Parathyroid adenoma (tissue), 2 donors: ENCODE measurements around the gene ATG3.
"Not testable (repeated sequence)": the region's sequence is repeated elsewhere in the genome, so short reads cannot be mapped to it uniquely, and the experiment has no call there.

Source experiments
- H2AFZ ChIP-seq: fragments of 300-600 bp; sonication (generic); one replicate; pipeline ENCODE4 v1.7.0; 2017; ENCODE audit warnings: antibody characterized with exemption, mild to moderate bottlenecking
- H3K27ac ChIP-seq: fragments of 300-600 bp; sonication (generic); one replicate; pipeline ENCODE4 v1.7.0; 2017
- H3K27me3 ChIP-seq: fragments of 300-600 bp; sonication (generic); one replicate; pipeline ENCODE4 v1.7.0; 2017; ENCODE audit warnings: low read length; ENCODE audit not compliant: control insufficient read depth, insufficient read depth
- H3K36me3 ChIP-seq: fragments of 300-600 bp; sonication (generic); one replicate; pipeline ENCODE4 v1.7.0; 2017; ENCODE audit warnings: low read length; ENCODE audit not compliant: control insufficient read depth, insufficient read depth
- H3K4me1 ChIP-seq: fragments of 300-600 bp; sonication (generic); one replicate; pipeline ENCODE4 v1.7.0; 2017; ENCODE audit warnings: control low read depth
- H3K4me2 ChIP-seq: fragments of 300-600 bp; sonication (generic); one replicate; pipeline ENCODE4 v1.7.0; 2017; ENCODE audit warnings: low read length
- H3K4me3 ChIP-seq: fragments of 300-600 bp; sonication (generic); one replicate; pipeline ENCODE4 v1.7.0; 2017; ENCODE audit warnings: low read depth, low read length
- H3K79me2 ChIP-seq: fragments of 300-600 bp; sonication (generic); one replicate; pipeline ENCODE4 v1.7.0; 2017; ENCODE audit warnings: control low read depth
- H3K9ac ChIP-seq: fragments of 300-600 bp; sonication (generic); one replicate; pipeline ENCODE4 v1.7.0; 2017; ENCODE audit warnings: mild to moderate bottlenecking
- H3K9me3 ChIP-seq: fragments of 300-600 bp; sonication (generic); one replicate; pipeline ENCODE4 v1.7.0; 2017; ENCODE audit warnings: low read length; ENCODE audit not compliant: control insufficient read depth
- CTCF ChIP-seq: fragments of 300-600 bp; sonication (generic); IDR thresholded peaks from one replicate; pipeline ENCODE4 v1.7.0; 2017; ENCODE audit warnings: antibody characterized with exemption, mild to moderate bottlenecking
- donor health status: primary hyperparathyroidism.

ATG3 gene

GRCh38 chr3:112497897-112498548, 63.7 kb downstream of the ATG3 start:
- no peaks in the 10 kb centered on the region for H3K27me3 ChIP-seq
- no peak overlapping the region for H3K4me3 ChIP-seq

GRCh38 chr3:112496366-112497067, 65.2 kb downstream of the ATG3 start:
- no peak for TF ChIP-seq CTCF

More at GRCh38 chr3:112497897-112498548, 63.7 kb downstream of the ATG3 start:
- Histone ChIP-seq H3K36me3 (no peaks in the 10 kb centered on the region), H3K9ac (no peak overlapping the region), H3K4me1 (no peaks in the 10 kb centered on the region), H3K79me2 (no peaks in the 10 kb centered on the region), H3K27ac (no peak overlapping the region), H2AFZ (no peak overlapping the region), H3K4me2 (no peak overlapping the region), H3K9me3 (no peaks in the 10 kb centered on the region)
- no peak for TF ChIP-seq CTCF

GRCh38 chr3:112494448-112494767, 67.4 kb downstream of the ATG3 start:
- not testable (repeated sequence) for H3K9me3 ChIP-seq, H3K79me2 ChIP-seq, H3K4me2 ChIP-seq, H2AFZ ChIP-seq, H3K4me3 ChIP-seq, H3K4me1 ChIP-seq, H3K27ac ChIP-seq, H3K9ac ChIP-seq, H3K27me3 ChIP-seq, H3K36me3 ChIP-seq

More at GRCh38 chr3:112496366-112497067, 65.2 kb downstream of the ATG3 start:
- Histone ChIP-seq H3K4me2 (no peak overlapping the region), H3K27me3 (no peaks in the 10 kb centered on the region), H3K4me3 (no peak overlapping the region), H3K36me3 (no peaks in the 10 kb centered on the region), H3K9me3 (no peaks in the 10 kb centered on the region), H3K27ac (no peak overlapping the region), H3K4me1 (no peaks in the 10 kb centered on the region), H3K79me2 (no peaks in the 10 kb centered on the region), H3K9ac (no peak overlapping the region), H2AFZ (no peak overlapping the region)

- Histone ChIP-seq H3K4me1 (no peaks in the 10 kb centered on the region), H3K27me3 (no peaks in the 10 kb centered on the region)
These were observed 69.6 kb downstream of the ATG3 start for GRCh38 chr3:112492124-112492523.

GRCh38 chr3:112491373-112491772, 70.4 kb downstream of the ATG3 start:
- Histone ChIP-seq H3K9ac (no peak overlapping the region), H3K79me2 (no peaks in the 10 kb centered on the region), H3K27me3 (no peaks in the 10 kb centered on the region), H3K4me3 (no peak overlapping the region), H3K27ac (no peak overlapping the region), H2AFZ (no peak overlapping the region), H3K9me3 (no peaks in the 10 kb centered on the region), H3K4me1 (no peaks in the 10 kb centered on the region), H3K36me3 (no peaks in the 10 kb centered on the region), H3K4me2 (no peak overlapping the region)
- TF ChIP-seq CTCF = no peak

More at GRCh38 chr3:112492124-112492523, 69.6 kb downstream of the ATG3 start:
- Histone ChIP-seq H3K4me2 (no peak overlapping the region), H3K4me3 (no peak overlapping the region), H3K9me3 (no peaks in the 10 kb centered on the region), H3K9ac (no peak overlapping the region), H3K79me2 (no peaks in the 10 kb centered on the region), H3K36me3 (no peaks in the 10 kb centered on the region), H2AFZ (no peak overlapping the region), H3K27ac (no peak overlapping the region)
- TF ChIP-seq CTCF = no peak
